Stomach (tissue), 9 donors: Measurements from ENCODE around the gene ROCK1. TPM values are rescaled to one million over a fixed set of nuclear protein-coding genes. Genes with fewer than 3 reads are reported as not detected.

ENCODE experiments used
- DNase-seq, 2 donors: peaks; one replicate each; pipeline versions ENCODE4 v3.0.0 to v3.0.0-alpha.2; 2013 to 2019
- H3K27ac ChIP-seq, 5 donors: fragments of 200-600 bp in 4 of 5; sonication (generic) in 4 of 5; one replicate each; pipeline ENCODE4 v1.5.1; 2013 to 2019; ENCODE audit warnings: mild to moderate bottlenecking in 1 of 5, moderate library complexity in 1 of 5
- H3K27me3 ChIP-seq, 3 donors: fragments of 200-600 bp; sonication (generic); one replicate each; pipeline ENCODE4 v1.5.1; 2017 to 2019; ENCODE audit warnings: mixed run types in 1 of 3
- H3K36me3 ChIP-seq, 4 donors: fragments of 200-600 bp; sonication (generic); 1 replicate in 3 of 4; 2 replicates in 1 of 4; pipeline ENCODE4 v1.5.1; 2016 to 2019
- H3K4me1 ChIP-seq, 4 donors: fragments of 200-600 bp; sonication (generic); one replicate each; pipeline ENCODE4 v1.5.1; 2016 to 2019
- H3K4me3 ChIP-seq, 4 donors: fragments of 200-600 bp; sonication (generic) in 3 of 4; one replicate each; pipeline ENCODE4 v1.5.1; 2016 to 2019; ENCODE audit warnings: mild to moderate bottlenecking in 1 of 4
- H3K9me3 ChIP-seq, 4 donors: fragments of 200-600 bp; sonication (generic); one replicate each; pipeline ENCODE4 v1.5.1; 2016 to 2019
- EP300 ChIP-seq: sonication (generic); formaldehyde crosslinking; IDR thresholded peaks from one replicate; pipeline ENCODE4 v1.6.1; 2017; ENCODE audit warnings: antibody characterized with exemption
- POLR2A ChIP-seq, 4 donors: fragments of 450-650 bp; IDR thresholded peaks; one replicate each; pipeline ENCODE4 v1.6.1; 2016; ENCODE audit warnings: antibody characterized with exemption in 4 of 4, control low read depth in 2 of 4, mild to moderate bottlenecking in 1 of 4, moderate library complexity in 1 of 4
- POLR2AphosphoS5 ChIP-seq, 3 donors: sonication (generic); formaldehyde crosslinking; IDR thresholded peaks; one replicate each; pipeline ENCODE4 v1.6.1; 2016; ENCODE audit warnings: antibody characterized with exemption in 3 of 3
- WGBS, 5 donors: extraction: QIAGEN DNeasy Blood & Tissue Kit in 3 of 5; methylation state at CpG; one replicate each; pipeline versions ENCODE4 v1.1.5 to v1.1.7; 2013 to 2018; 5-methylcytosine and 5-hydroxymethylcytosine counted together
- intact Hi-C: fragments of 100-400 bp; cut with DNase I; formaldehyde crosslinking; loops from one replicate; pipeline ENCODE4 v1.15.1; 2023; ENCODE audit warnings: low total_unique reads
- polyA plus RNA-seq, 3 donors: library from polyadenylated mRNA; stranded (reverse); fragments of 200-250 nt; gene quantifications; one replicate each; pipeline ENCODE4 v1.2.3, GENCODE V29; 2013
- total RNA-seq, 5 donors: library from RNA; depleted of rRNA; stranded (reverse); fragments of >200 nt; gene quantifications; one replicate each; pipeline versions ENCODE4 v1.1.0 to v1.2.3, GENCODE V29; 2014 to 2016
- TF ChIP-seq, protein P1 (sequence below), 7 experiments: fragments of 450-650 bp in 4 of 7; fragments of 200-600 bp in 3 of 7; sonication (generic) in 3 of 7; IDR thresholded peaks; one replicate each; pipeline ENCODE4 v1.5.1; 2016 to 2019; ENCODE audit warnings: antibody characterized with exemption in 7 of 7, control low read depth in 2 of 7, mild to moderate bottlenecking in 1 of 7
- donor health status: healthy with polysubstance abuse.
- donor health status: Bipolar disorder and iron deficiency.
- donor health status: healthy.

ROCK1 gene
- total and polyA plus RNA-seq, 8 donors: 6.5 to 215 (median 65.8) TPM

DNA sequence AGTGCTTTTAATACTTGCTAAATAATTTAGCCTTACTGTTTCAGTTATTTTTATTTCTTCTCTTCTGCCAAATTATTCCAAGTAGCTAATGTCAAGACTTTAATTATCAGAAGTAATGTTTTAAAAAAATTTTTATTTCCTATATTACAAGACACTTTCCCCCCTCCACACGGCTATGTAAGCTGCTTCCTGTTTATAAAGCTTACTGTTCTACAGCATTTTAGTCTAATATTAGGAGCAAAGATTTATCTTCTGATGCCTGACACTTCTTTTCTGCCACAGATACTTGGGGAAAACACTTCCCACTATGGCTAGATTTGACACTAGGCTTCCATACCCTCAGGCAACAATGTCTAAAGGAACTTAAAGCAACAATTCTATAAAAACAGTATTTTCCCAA lies 62.3 kb downstream of the ROCK1 start:
- no peak for DNase-seq
- intact Hi-C loops: no loop called here
- 35 to 63% (median 44%) methylated on average over 1 of the region's 1 CpG for WGBS, 5 donors

DNA sequence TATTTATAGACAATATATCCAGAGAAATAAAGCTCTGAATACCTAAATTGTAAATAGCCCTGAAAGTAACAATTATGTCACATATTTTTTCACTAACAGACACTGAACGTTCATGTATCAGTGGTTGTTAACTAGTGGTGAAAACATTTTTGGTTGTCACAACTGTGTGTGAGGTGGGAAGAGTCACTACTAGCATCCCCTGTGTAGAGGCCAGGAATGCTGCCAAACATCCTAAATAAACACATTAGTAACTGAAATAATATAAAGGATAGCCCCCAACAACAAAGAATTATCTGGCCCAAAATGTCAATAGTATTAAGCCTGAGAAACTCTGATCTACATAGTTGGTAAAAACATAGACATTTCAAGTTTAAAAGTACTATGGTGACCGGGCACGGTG lies 64.5 kb downstream of the ROCK1 start:
- Histone ChIP-seq H3K9me3 (no peaks in the 10 kb centered on the region), H3K4me1 (peaks cover 2 to 42% (median 27%) of the 10 kb centered on the region in 4 donors), H3K36me3 (peaks cover 3 to 30% (median 25%) of the 10 kb centered on the region in 4 donors), H3K4me3 (no peak overlapping the region), H3K27ac (no peak overlapping the region), H3K27me3 (no peaks in the 10 kb centered on the region)
- DNase-seq: no peak
- intact Hi-C loops: no loop called here
- 80 to 89% (median 87%) methylated on average over 3 of the region's 3 CpGs for WGBS, 5 donors
- TF ChIP-seq, protein P1, sequence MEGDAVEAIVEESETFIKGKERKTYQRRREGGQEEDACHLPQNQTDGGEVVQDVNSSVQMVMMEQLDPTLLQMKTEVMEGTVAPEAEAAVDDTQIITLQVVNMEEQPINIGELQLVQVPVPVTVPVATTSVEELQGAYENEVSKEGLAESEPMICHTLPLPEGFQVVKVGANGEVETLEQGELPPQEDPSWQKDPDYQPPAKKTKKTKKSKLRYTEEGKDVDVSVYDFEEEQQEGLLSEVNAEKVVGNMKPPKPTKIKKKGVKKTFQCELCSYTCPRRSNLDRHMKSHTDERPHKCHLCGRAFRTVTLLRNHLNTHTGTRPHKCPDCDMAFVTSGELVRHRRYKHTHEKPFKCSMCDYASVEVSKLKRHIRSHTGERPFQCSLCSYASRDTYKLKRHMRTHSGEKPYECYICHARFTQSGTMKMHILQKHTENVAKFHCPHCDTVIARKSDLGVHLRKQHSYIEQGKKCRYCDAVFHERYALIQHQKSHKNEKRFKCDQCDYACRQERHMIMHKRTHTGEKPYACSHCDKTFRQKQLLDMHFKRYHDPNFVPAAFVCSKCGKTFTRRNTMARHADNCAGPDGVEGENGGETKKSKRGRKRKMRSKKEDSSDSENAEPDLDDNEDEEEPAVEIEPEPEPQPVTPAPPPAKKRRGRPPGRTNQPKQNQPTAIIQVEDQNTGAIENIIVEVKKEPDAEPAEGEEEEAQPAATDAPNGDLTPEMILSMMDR (IDR thresholded peaks at IDR 0.05): no peak
- TF ChIP-seq POLR2AphosphoS5 (IDR thresholded peaks at IDR 0.05): no peak

More for the DNA sequence above, 62.3 kb downstream of the ROCK1 start:
- peaks cover 3 to 20% (median 19%) of the 10 kb centered on the region in 4 donors for H3K36me3 ChIP-seq
- H3K27me3 ChIP-seq: no peaks in the 10 kb centered on the region
- peak overlapping the region in 2 of 5 donors; percentile 1 to 28 for H3K27ac ChIP-seq
- TF ChIP-seq EP300 (no peak), POLR2AphosphoS5 (IDR thresholded peaks at IDR 0.05) (no peak), POLR2A (IDR thresholded peaks at IDR 0.05) (no peak)
- TF ChIP-seq, protein P1 (IDR thresholded peaks at IDR 0.05): no peak
- no peak overlapping the region for H3K4me3 ChIP-seq
- peaks cover 9 to 62% (median 36%) of the 10 kb centered on the region in 4 donors for H3K4me1 ChIP-seq
- no peaks in the 10 kb centered on the region for H3K9me3 ChIP-seq

DNA sequence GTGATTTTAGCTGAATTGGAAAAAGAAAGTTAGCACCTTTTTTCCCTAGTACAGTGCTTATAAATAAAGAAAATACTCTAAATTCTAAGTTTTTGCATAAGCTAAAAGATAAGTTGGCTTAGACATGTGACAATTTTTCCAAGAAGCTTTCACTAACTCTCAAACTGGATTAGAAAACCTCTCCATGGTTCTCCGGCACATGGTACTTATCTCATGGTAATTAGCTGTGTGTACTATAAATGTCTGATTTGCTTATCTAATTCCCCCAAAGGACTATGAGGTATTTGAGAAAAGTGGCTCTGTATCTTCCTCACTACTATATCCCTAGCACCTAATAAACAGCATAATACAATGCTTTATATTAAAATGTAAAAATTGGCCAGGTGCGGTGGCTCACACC lies 71.1 kb downstream of the ROCK1 start:
- intact Hi-C loops: no loop called here
- 91 to 100% (median 96%) methylated on average over 2 of the region's 2 CpGs for WGBS, 5 donors
- H3K4me1 ChIP-seq: peaks cover 0 to 7% (median 3%) of the 10 kb centered on the region in 4 donors
- no peak overlapping the region for H3K27ac ChIP-seq
- peaks cover 0 to 67% (median 44%) of the 10 kb centered on the region in 4 donors for H3K36me3 ChIP-seq
- TF ChIP-seq EP300: no peak
- TF ChIP-seq POLR2A (IDR thresholded peaks at IDR 0.05): no peak
- no peak for TF ChIP-seq POLR2AphosphoS5 (IDR thresholded peaks at IDR 0.05)
- TF ChIP-seq, protein P1 (IDR thresholded peaks at IDR 0.05): no peak
- no peaks in the 10 kb centered on the region for H3K9me3 ChIP-seq
- H3K4me3 ChIP-seq: no peak overlapping the region
- no peaks in the 10 kb centered on the region for H3K27me3 ChIP-seq
- DNase-seq: no peak

DNA sequence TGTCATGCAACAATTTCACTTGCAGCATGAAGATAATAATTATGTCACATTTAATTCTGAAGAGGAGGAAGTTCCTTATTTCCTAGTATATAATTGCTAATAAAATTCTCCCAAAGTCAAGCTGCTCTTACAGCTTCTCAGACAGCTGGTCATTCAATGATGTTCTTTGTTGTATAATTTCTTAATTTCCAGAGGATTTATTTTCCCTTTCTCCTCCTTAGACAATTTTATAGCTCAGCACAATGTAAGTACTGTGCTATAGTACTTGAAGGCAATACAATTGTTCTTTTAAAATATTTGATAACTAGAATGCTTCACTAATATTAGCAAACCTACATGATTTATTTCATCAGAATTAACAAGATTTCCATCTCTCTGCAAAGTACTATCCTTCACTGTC lies 73.4 kb downstream of the ROCK1 start:
- intact Hi-C loops: no loop called here
- no peak for DNase-seq
- TF ChIP-seq, protein P1 (IDR thresholded peaks at IDR 0.05): no peak
- TF ChIP-seq POLR2AphosphoS5 (IDR thresholded peaks at IDR 0.05) (no peak), POLR2A (IDR thresholded peaks at IDR 0.05) (no peak), EP300 (no peak)
- no peaks in the 10 kb centered on the region for H3K9me3 ChIP-seq
- H3K36me3 ChIP-seq: peaks cover 0 to 64% (median 44%) of the 10 kb centered on the region in 4 donors
- no peak overlapping the region for H3K27ac ChIP-seq
- no peak overlapping the region for H3K4me3 ChIP-seq
- H3K27me3 ChIP-seq: no peaks in the 10 kb centered on the region
- no peaks in the 10 kb centered on the region for H3K4me1 ChIP-seq
